Osteocyte (in vitro differentiated cells): Measurements from ENCODE around the gene RETN. TPM values are rescaled to one million over a fixed set of nuclear protein-coding genes. Genes with fewer than 3 reads are reported as not detected.
"Not testable (repeated sequence)": the region's sequence is repeated elsewhere in the genome, so short reads cannot be mapped to it uniquely, and the experiment has no call there.

Experiments used
- DNase-seq: peaks from one replicate; pipeline ENCODE4 v3.0.0; 2021; ENCODE audit warnings: mixed read lengths; ENCODE audit not compliant: unreplicated experiment; ENCODE audit errors: extremely low spot score
- H3K27ac Mint-ChIP-seq: one replicate; pipeline ENCODE4 v1.8.0; 2021; ENCODE audit warnings: mild to moderate bottlenecking, mixed read lengths; ENCODE audit not compliant: unreplicated experiment
- H3K27me3 Mint-ChIP-seq: one replicate; pipeline ENCODE4 v1.8.0; 2021; ENCODE audit warnings: mixed read lengths; ENCODE audit not compliant: unreplicated experiment
- H3K36me3 Mint-ChIP-seq: one replicate; pipeline ENCODE4 v1.8.0; 2021; ENCODE audit warnings: mixed read lengths; ENCODE audit not compliant: unreplicated experiment
- H3K4me1 Mint-ChIP-seq: one replicate; pipeline ENCODE4 v1.8.0; 2021; ENCODE audit warnings: mixed read lengths; ENCODE audit not compliant: unreplicated experiment
- H3K4me3 Mint-ChIP-seq: one replicate; pipeline ENCODE4 v1.8.0; 2021; ENCODE audit warnings: mild to moderate bottlenecking, moderate library complexity, mixed read lengths; ENCODE audit not compliant: unreplicated experiment
- H3K9me3 Mint-ChIP-seq: one replicate; pipeline ENCODE4 v1.8.0; 2021; ENCODE audit warnings: mixed read lengths; ENCODE audit not compliant: unreplicated experiment
- total RNA-seq: library from RNA; stranded (reverse); gene quantifications from 2 replicates; pipeline ENCODE4 v1.2.1, GENCODE V29; 2021
- TF ChIP-seq, protein P1 (sequence below): fragments of 200-600 bp; sonication (generic); IDR thresholded peaks from 2 replicates; pipeline ENCODE4 v1.5.0; 2021; ENCODE audit warnings: antibody characterized with exemption, mild to moderate bottlenecking, moderate library complexity

Gene RETN
- total RNA-seq, 1 donor from 2014 or later = not detected

DNA sequence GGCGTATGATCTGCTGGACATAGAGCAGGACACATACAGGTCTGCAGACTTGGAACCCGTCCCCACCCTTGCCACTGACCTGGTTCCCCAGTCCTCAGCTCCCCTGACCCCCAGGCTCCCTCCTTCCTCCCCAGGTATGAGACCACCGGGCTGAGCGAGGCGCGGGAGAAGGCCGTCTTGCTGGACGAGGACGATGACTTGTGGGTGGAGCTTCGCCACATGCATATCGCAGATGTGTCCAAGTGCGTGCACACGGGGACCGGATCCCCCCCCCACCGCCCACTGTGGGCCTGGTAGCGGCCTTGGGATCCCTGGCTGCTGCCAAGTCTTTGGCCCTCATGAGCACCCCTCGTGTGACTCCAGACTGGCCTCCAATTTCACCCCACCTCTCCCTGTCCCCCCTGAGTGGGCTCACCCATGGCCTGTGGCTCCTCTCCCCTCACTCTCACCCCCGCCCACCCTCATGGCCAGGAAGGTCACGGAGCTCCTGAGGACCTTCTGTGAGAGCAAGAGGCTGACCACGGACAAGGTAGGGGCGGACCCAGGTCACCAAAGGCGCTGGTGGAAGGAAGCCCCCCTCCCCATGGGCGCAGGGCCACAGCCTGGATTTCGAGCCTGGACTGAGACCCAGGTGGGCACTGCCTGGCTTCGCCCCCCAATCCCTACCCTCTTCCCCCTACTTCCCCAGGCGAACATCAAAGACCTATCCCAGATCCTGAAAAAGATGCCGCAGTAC is 26.4 kb upstream of the RETN start:
- H3K36me3 Mint-ChIP-seq = no peaks in the 10 kb centered on the region
- H3K27ac Mint-ChIP-seq = no peak overlapping the region
- no peaks in the 10 kb centered on the region for H3K4me1 Mint-ChIP-seq

DNA sequence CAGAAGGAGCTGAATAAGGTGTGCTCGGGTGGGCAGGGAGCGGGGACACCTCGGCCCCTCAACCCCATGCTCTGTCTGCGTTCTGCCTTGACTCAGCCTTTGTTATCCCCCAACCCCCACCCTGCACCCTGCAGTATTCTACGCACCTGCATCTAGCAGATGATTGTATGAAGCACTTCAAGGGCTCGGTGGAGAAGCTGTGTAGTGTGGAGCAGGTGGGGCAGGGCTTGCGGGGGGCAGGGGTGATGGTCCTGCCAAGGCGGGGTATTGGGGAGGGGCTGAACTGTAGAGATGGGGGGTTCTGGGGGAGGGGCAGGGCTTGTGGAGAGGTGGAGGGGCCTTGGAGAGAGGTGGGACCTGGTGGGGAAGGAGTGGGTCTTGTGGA is 25.8 kb upstream of the RETN start:
- TF ChIP-seq, protein P1, sequence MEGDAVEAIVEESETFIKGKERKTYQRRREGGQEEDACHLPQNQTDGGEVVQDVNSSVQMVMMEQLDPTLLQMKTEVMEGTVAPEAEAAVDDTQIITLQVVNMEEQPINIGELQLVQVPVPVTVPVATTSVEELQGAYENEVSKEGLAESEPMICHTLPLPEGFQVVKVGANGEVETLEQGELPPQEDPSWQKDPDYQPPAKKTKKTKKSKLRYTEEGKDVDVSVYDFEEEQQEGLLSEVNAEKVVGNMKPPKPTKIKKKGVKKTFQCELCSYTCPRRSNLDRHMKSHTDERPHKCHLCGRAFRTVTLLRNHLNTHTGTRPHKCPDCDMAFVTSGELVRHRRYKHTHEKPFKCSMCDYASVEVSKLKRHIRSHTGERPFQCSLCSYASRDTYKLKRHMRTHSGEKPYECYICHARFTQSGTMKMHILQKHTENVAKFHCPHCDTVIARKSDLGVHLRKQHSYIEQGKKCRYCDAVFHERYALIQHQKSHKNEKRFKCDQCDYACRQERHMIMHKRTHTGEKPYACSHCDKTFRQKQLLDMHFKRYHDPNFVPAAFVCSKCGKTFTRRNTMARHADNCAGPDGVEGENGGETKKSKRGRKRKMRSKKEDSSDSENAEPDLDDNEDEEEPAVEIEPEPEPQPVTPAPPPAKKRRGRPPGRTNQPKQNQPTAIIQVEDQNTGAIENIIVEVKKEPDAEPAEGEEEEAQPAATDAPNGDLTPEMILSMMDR = no peak
- H3K4me3 Mint-ChIP-seq = no peak overlapping the region
- H3K27me3 Mint-ChIP-seq = no peaks in the 10 kb centered on the region
- no peak overlapping the region for H3K27ac Mint-ChIP-seq
- H3K36me3 Mint-ChIP-seq = no peaks in the 10 kb centered on the region
- H3K4me1 Mint-ChIP-seq = no peaks in the 10 kb centered on the region
- DNase-seq = no peak
- H3K9me3 Mint-ChIP-seq = no peaks in the 10 kb centered on the region

More for the DNA sequence above, 26.4 kb upstream of the RETN start:
- no peaks in the 10 kb centered on the region for H3K9me3 Mint-ChIP-seq
- no peak for DNase-seq
- no peaks in the 10 kb centered on the region for H3K27me3 Mint-ChIP-seq
- H3K4me3 Mint-ChIP-seq = no peak overlapping the region
- TF ChIP-seq, protein P1 = no peak

DNA sequence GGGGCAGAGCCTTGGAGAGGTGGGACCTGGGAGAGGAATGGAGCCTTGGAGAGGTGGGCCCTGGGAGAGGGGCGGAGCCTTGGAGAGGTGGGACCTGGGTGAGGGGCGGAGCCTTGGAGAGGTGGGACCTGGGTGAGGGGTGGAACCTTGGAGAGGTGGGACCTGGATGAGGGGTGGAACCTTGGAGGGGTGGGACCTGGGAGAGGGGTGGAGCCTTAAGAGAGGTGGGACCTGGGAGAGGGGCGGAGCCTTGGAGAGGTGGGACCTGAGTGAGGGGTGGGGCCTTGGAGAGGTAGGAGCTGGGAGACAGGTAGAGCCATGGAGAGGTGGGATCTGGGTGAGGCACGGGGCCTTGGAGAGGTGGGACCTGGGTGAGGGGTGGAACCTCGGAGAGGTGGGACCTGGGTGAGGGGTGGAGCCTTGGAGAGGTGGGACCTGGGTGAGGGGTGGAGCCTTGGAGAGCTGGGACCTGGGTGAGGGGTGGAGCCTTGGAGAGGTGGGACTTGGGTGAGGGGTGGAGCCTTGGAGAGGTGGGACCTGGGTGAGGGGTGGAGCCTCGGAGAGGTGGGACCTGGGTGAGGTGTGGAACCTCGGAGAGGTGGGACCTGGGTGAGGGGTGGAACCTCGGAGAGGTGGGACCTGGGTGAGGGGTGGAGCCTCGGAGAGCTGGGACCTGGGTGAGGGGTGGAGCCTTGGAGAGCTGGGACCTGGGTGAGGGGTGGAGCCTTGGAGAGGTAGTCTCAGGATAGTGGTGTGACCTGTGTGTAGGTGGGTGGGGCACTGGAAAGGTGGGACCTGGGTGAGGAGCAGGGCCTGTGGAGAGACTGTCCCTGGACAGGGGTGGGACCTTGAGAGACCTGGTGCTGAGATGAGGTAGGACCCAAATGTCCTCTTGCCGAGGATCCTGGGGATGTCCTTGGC is 25.0 kb upstream of the RETN start:
- H3K27me3 Mint-ChIP-seq, H3K4me3 Mint-ChIP-seq, H3K36me3 Mint-ChIP-seq, H3K27ac Mint-ChIP-seq, DNase-seq, H3K4me1 Mint-ChIP-seq, H3K9me3 Mint-ChIP-seq: not testable (repeated sequence)

DNA sequence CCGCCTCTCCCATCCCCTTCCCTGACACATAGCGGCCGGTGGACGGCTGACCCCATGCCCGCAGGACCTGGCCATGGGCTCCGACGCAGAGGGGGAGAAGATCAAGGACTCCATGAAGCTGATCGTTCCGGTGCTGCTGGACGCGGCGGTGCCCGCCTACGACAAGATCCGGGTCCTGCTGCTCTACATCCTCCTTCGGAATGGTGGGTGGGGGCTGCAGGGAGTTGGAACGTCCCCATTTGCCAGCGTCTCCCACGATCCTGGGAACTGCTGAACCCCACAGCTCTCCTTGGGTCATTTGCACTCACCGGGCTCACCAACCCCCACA is 24.3 kb upstream of the RETN start:
- Mint-ChIP-seq H3K4me3 (no peak overlapping the region), H3K27ac (no peak overlapping the region), H3K27me3 (no peaks in the 10 kb centered on the region), H3K9me3 (no peaks in the 10 kb centered on the region), H3K36me3 (no peaks in the 10 kb centered on the region), H3K4me1 (no peaks in the 10 kb centered on the region)
- DNase-seq = no peak
- TF ChIP-seq, protein P1 = no peak

DNA sequence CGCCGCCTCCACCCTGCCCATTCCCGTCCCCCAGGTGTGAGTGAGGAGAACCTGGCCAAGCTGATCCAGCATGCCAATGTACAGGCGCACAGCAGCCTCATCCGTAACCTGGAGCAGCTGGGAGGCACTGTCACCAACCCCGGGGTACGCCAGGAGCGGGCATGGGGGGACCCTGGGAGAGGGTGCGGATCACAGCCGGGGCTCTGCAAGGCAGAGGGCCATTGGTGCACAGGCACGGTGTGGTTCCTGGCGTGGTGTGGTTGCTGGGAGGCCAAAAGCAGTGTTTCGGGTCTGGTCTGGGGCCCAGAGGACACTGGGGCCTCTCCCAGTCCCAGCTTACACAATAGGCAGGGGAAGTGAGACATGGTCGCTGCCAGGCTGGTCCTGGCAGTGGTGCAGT is 23.7 kb upstream of the RETN start:
- Mint-ChIP-seq H3K4me1 (no peaks in the 10 kb centered on the region), H3K27me3 (no peaks in the 10 kb centered on the region), H3K9me3 (no peaks in the 10 kb centered on the region), H3K4me3 (no peak overlapping the region), H3K27ac (no peak overlapping the region), H3K36me3 (no peaks in the 10 kb centered on the region)
- TF ChIP-seq, protein P1 = no peak
- DNase-seq = no peak
